UCSD-AML1 (cell line): ENCODE measurements around the gene PLEKHG5.

Experiments
- DNase-seq: peaks from one replicate; lab custom pipeline; 2025; ENCODE audit not compliant: unreplicated experiment; lab: John Stamatoyannopoulos, UW

PLEKHG5 gene

GRCh38 chr1:6477039-6477820 lies 14.2 kb downstream of the PLEKHG5 start:
- DNase-seq = no peak

- no peak for DNase-seq
Measured at GRCh38 chr1:6476483-6476882, 15.0 kb downstream of the PLEKHG5 start.

- DNase-seq = peak; percentile 54
Measured at GRCh38 chr1:6475381-6476133, 15.9 kb downstream of the PLEKHG5 start.

GRCh38 chr1:6474815-6475282 lies 16.6 kb downstream of the PLEKHG5 start:
- no peak for DNase-seq

GRCh38 chr1:6473974-6474814 lies 17.3 kb downstream of the PLEKHG5 start:
- no peak for DNase-seq

GRCh38 chr1:6473156-6473555 lies 18.3 kb downstream of the PLEKHG5 start:
- DNase-seq = no peak

- no peak for DNase-seq
Measured at GRCh38 chr1:6472391-6472790, 19.1 kb downstream of the PLEKHG5 start.

- no peak for DNase-seq
Measured at GRCh38 chr1:6471970-6472368, 19.5 kb downstream of the PLEKHG5 start.

- no peak for DNase-seq
Measured at GRCh38 chr1:6471086-6471969, 20.1 kb downstream of the PLEKHG5 start.

- DNase-seq = no peak
Measured at GRCh38 chr1:6470132-6471085, 21.1 kb downstream of the PLEKHG5 start.

- DNase-seq = no peak
Measured at GRCh38 chr1:6468729-6469461, 22.6 kb downstream of the PLEKHG5 start.

GRCh38 chr1:6467744-6468688 lies 23.5 kb downstream of the PLEKHG5 start:
- no peak for DNase-seq

- DNase-seq = no peak
Measured at GRCh38 chr1:6467224-6467623, 24.2 kb downstream of the PLEKHG5 start.

GRCh38 chr1:6466751-6467150 lies 24.7 kb downstream of the PLEKHG5 start:
- no peak for DNase-seq

GRCh38 chr1:6466023-6466422 lies 25.4 kb downstream of the PLEKHG5 start, which contains the start of gene TNFRSF25:
TSS of gene TNFRSF25 (minus strand) at chr1:6466173. CDS start at chr1:6466107, 66 bp downstream.
- DNase-seq = no peak

GRCh38 chr1:6465461-6466005 lies 25.9 kb downstream of the PLEKHG5 start:
- peak; percentile 56 for DNase-seq

GRCh38 chr1:6464915-6465314 lies 26.6 kb downstream of the PLEKHG5 start:
- no peak for DNase-seq
